T-helper 1 cell treated with Interleukin-12 subunit alpha and Interleukin-12 subunit beta and Interleukin-4 antibody, amounts not matched to agents 30 ng/mL and 1 ng/mL, for 36 hours (primary cell): ENCODE data around the gene PROCA1. TPM values are rescaled to one million over a fixed set of nuclear protein-coding genes. Genes with fewer than 3 reads are reported as not detected.

ENCODE experiments used
- intact Hi-C: fragments of 100-400 bp; cut with micrococcal nuclease; formaldehyde crosslinking; loops from one replicate; pipeline ENCODE4 v1.15.1; 2024
- total RNA-seq: library from RNA; stranded (reverse); gene quantifications from 2 replicates; pipeline ENCODE4 v1.2.3, GENCODE V29; 2022

The PROCA1 gene
- total RNA-seq, 1 donor from 2014 or later = 7.1 TPM

- intact Hi-C loops = loop anchor here (5.0 kb wide), 2 partner anchors 340 to 855 kb away; partner anchors contain the start of genes ABHD15, SARM1, TP53I13 and VTN
These were observed 480 bp upstream of the PROCA1 start for GRCh38 chr17:28712032-28712704.

GRCh38 chr17:28710861-28711722, 596 bp downstream of the PROCA1 start:
- intact Hi-C loops = loop anchor here (1.0 to 5.0 kb wide), 10 partner anchors 8 to 856 kb away; partner anchors contain the start of genes ABHD15, ALDOC, BLTP2 and IFT20

- intact Hi-C loops = no loop called here
These were observed 4.4 kb downstream of the PROCA1 start for GRCh38 chr17:28707339-28707720.

GRCh38 chr17:28706471-28707338, 5.0 kb downstream of the PROCA1 start:
- intact Hi-C loops = no loop called here

- intact Hi-C loops = no loop called here
These were observed 5.9 kb downstream of the PROCA1 start for GRCh38 chr17:28705728-28706334.

- intact Hi-C loops = no loop called here
These were observed 6.5 kb downstream of the PROCA1 start for GRCh38 chr17:28705074-28705659.

GRCh38 chr17:28704219-28704858, 7.3 kb downstream of the PROCA1 start:
- intact Hi-C loops = no loop called here

- intact Hi-C loops = no loop called here
These were observed 8.0 kb downstream of the PROCA1 start for GRCh38 chr17:28703552-28704218.

- intact Hi-C loops = no loop called here
These were observed 8.9 kb downstream of the PROCA1 start for GRCh38 chr17:28702752-28703150.

- intact Hi-C loops = no loop called here
These were observed 9.5 kb downstream of the PROCA1 start for GRCh38 chr17:28702026-28702751.

- intact Hi-C loops = no loop called here
These were observed 10.7 kb downstream of the PROCA1 start for GRCh38 chr17:28700830-28701492.

GRCh38 chr17:28700278-28700677, 11.4 kb downstream of the PROCA1 start:
- intact Hi-C loops = no loop called here

- intact Hi-C loops = no loop called here
These were observed 13.3 kb downstream of the PROCA1 start for GRCh38 chr17:28698253-28698941.

GRCh38 chr17:28693869-28694268, 17.8 kb downstream of the PROCA1 start:
- intact Hi-C loops = no loop called here

- intact Hi-C loops = no loop called here
These were observed 22.7 kb downstream of the PROCA1 start for GRCh38 chr17:28689011-28689410.

- intact Hi-C loops = no loop called here
These were observed 23.2 kb downstream of the PROCA1 start for GRCh38 chr17:28688481-28688880.

GRCh38 chr17:28686296-28686695, 25.4 kb downstream of the PROCA1 start:
- intact Hi-C loops = no loop called here

- intact Hi-C loops = no loop called here
These were observed 26.3 kb downstream of the PROCA1 start for GRCh38 chr17:28685366-28685765.
